Stimulated activated CD8-positive, alpha-beta memory T cell treated with anti-CD3 and anti-CD28 coated beads, Interleukin-7, amount 100 ng/mL, for 1 hour (primary cell): ENCODE results near the gene GCC2.
"Not testable (repeated sequence)": the region's sequence is repeated elsewhere in the genome, so short reads cannot be mapped to it uniquely, and the experiment has no call there.

Source experiments
- DNase-seq, 2 donors: peaks; one replicate each; pipeline ENCODE4 v3.0.0-alpha.2; 2020; ENCODE audit warnings: low read depth in 2 of 2

GCC2 gene

GRCh38 chr2:108524688-108525087 lies 75.7 kb downstream of the GCC2 start:
- DNase-seq, result not testable (repeated sequence)

- not testable (repeated sequence) for DNase-seq
Measured at GRCh38 chr2:108525258-108525657, 76.3 kb downstream of the GCC2 start.

- DNase-seq, result no peak
Measured at GRCh38 chr2:108531674-108532055, 82.7 kb downstream of the GCC2 start.

- peak; percentile 73 to 76 for DNase-seq
Measured at GRCh38 chr2:108533832-108534583, 85.0 kb downstream of the GCC2 start, which contains the start of gene LIMS1. Gene LIMS1 (plus strand): TSS chr2:108534470. CDS start chr2:108534563, 93 bp downstream.

- DNase-seq, result peak in 1 of 2 donors; percentile 9
Measured at GRCh38 chr2:108534584-108535356, 85.8 kb downstream of the GCC2 start.

GRCh38 chr2:108535357-108535631 lies 86.3 kb downstream of the GCC2 start:
- no peak for DNase-seq

GRCh38 chr2:108536133-108536780 lies 87.3 kb downstream of the GCC2 start:
- DNase-seq, result no peak

GRCh38 chr2:108536911-108537310 lies 87.9 kb downstream of the GCC2 start:
- no peak for DNase-seq

- DNase-seq, result no peak
Measured at GRCh38 chr2:108538000-108538625, 89.1 kb downstream of the GCC2 start.

GRCh38 chr2:108541451-108541850 lies 92.4 kb downstream of the GCC2 start:
- DNase-seq, result no peak

- DNase-seq, result no peak
Measured at GRCh38 chr2:108542071-108542470, 93.1 kb downstream of the GCC2 start.

GRCh38 chr2:108547606-108548005 lies 98.6 kb downstream of the GCC2 start:
- no peak for DNase-seq

- no peak for DNase-seq
Measured at GRCh38 chr2:108548208-108549003, 99.4 kb downstream of the GCC2 start.

- no peak for DNase-seq
Measured at GRCh38 chr2:108552566-108552965, 103.6 kb downstream of the GCC2 start.

- DNase-seq, result no peak
Measured at GRCh38 chr2:108553209-108553919, 104.4 kb downstream of the GCC2 start.

- no peak for DNase-seq
Measured at GRCh38 chr2:108554528-108554927, 105.5 kb downstream of the GCC2 start.

- DNase-seq, result no peak
Measured at GRCh38 chr2:108555572-108555971, 106.6 kb downstream of the GCC2 start.

GRCh38 chr2:108556581-108556980 lies 107.6 kb downstream of the GCC2 start:
- DNase-seq, result not testable (repeated sequence)
